OCI-LY7 (cell line): Measurements from ENCODE around the gene SLC25A13. TPM values are rescaled to one million over a fixed set of nuclear protein-coding genes. Genes with fewer than 3 reads are reported as not detected.

Experiments
- BruUV-seq: library from RNA; stranded (reverse); fragments of 400-500 nt; replicated peaks from 2 replicates; lab custom pipeline; 2021; lab: Mats Ljungman, UMichigan
- CTCF ChIA-PET: fragments of 300-600 bp; sonication (Branson Sonifier 250); formaldehyde crosslinking; loops from one replicate; lab custom pipeline; 2022; ENCODE audit warnings: antibody characterized with exemption; ENCODE audit not compliant: unreplicated experiment; lab: Charles Lee
- POLR2A ChIA-PET: fragments of 300-600 bp; sonication (Branson Sonifier 250); formaldehyde crosslinking; loops from one replicate; lab custom pipeline; 2022; ENCODE audit warnings: antibody characterized with exemption; lab: Charles Lee
- DNase-seq: peaks from one replicate; pipeline ENCODE4 v3.0.0-alpha.2; 2015; ENCODE audit warnings: low spot score
- H2AFZ ChIP-seq: fragments of 200-600 bp; sonication (generic), shearing (Covaris generic); 2 replicates; pipeline ENCODE4 v1.6.1; 2014; ENCODE audit warnings: mild to moderate bottlenecking, antibody characterized with exemption, low read length, moderate library complexity
- H3K27ac ChIP-seq: fragments of 200-600 bp; sonication (generic); 2 replicates; pipeline ENCODE4 v1.5.1; 2014; ENCODE audit warnings: mixed run types, low read depth, mild to moderate bottlenecking, moderate library complexity, low read length, inconsistent platforms; ENCODE audit not compliant: poor library complexity, severe bottlenecking
- H3K36me3 ChIP-seq: fragments of 200-600 bp; sonication (generic); 2 replicates; pipeline ENCODE4 v1.6.1; 2014; ENCODE audit warnings: mild to moderate bottlenecking, antibody characterized with exemption, low read length, moderate library complexity, mixed read lengths; ENCODE audit not compliant: insufficient read depth
- H3K4me1 ChIP-seq: fragments of 200-600 bp; sonication (generic); 2 replicates; pipeline ENCODE4 v1.5.1; 2014; ENCODE audit warnings: mild to moderate bottlenecking, low read length; ENCODE audit not compliant: insufficient read depth, poor library complexity, severe bottlenecking
- H3K4me2 ChIP-seq: fragments of 200-600 bp; sonication (generic); 2 replicates; pipeline ENCODE4 v1.6.1; 2014; ENCODE audit warnings: mild to moderate bottlenecking, low read length
- H3K4me3 ChIP-seq: fragments of 200-600 bp; sonication (generic); 2 replicates; pipeline ENCODE4 v1.5.1; 2014; ENCODE audit warnings: mild to moderate bottlenecking, low read depth, low read length; ENCODE audit not compliant: poor library complexity, severe bottlenecking
- H3K79me2 ChIP-seq: fragments of 200-600 bp; sonication (generic); 2 replicates; pipeline ENCODE4 v1.6.1; 2016; ENCODE audit warnings: low read depth, mild to moderate bottlenecking, low read length, moderate library complexity, mixed read lengths; ENCODE audit not compliant: insufficient read depth
- H3K9me2 ChIP-seq: fragments of 200-600 bp; sonication (generic); 2 replicates; pipeline ENCODE4 v1.6.1; 2016; ENCODE audit warnings: mild to moderate bottlenecking, low read length, mixed read lengths; ENCODE audit not compliant: insufficient read depth
- H3K9me3 ChIP-seq: fragments of 200-600 bp; sonication (generic); 2 replicates; pipeline ENCODE4 v1.6.1; 2014; ENCODE audit warnings: mild to moderate bottlenecking, mixed run types, low read length, mixed read lengths
- H4K20me1 ChIP-seq: fragments of 200-600 bp; sonication (generic); 2 replicates; pipeline ENCODE4 v1.6.1; 2014; ENCODE audit warnings: mild to moderate bottlenecking, antibody characterized with exemption, low read length, moderate library complexity, mixed read lengths; ENCODE audit not compliant: insufficient read depth
- CTCF ChIP-seq: fragments of 200-600 bp; sonication (generic); conservative IDR thresholded peaks from 2 replicates; pipeline ENCODE4 v1.5.1; 2014; ENCODE audit warnings: mild to moderate bottlenecking, antibody characterized with exemption, low read length, moderate library complexity, mixed read lengths
- EZH2phosphoT487 ChIP-seq: fragments of 200-600 bp; sonication (generic); IDR thresholded peaks from 2 replicates; pipeline ENCODE4 v1.6.1; 2018; ENCODE audit warnings: low read depth, borderline replicate concordance, mild to moderate bottlenecking, mixed run types, antibody characterized with exemption, low read length, moderate library complexity, mixed read lengths
- intact Hi-C: fragments of 100-400 bp; cut with micrococcal nuclease; formaldehyde crosslinking; loops from one replicate; pipeline ENCODE4 v1.10.0; 2022; ENCODE audit not compliant: unreplicated experiment
- total RNA-seq, 2 experiments: library from RNA; depleted of rRNA in 1 of 2; stranded (reverse); fragments of >200 nt in 1 of 2; shearing (Covaris generic) in 1 of 2; gene quantifications; 2 replicates each; pipeline ENCODE4 v1.2.3, GENCODE V29; 2014 to 2022

Gene SLC25A13
- total RNA-seq, 2 experiments from 2014 or later, result 0.63 TPM; not detected in 1

- no peak for TF ChIP-seq EZH2phosphoT487
- TF ChIP-seq CTCF, result no peak
- POLR2A ChIA-PET, result interaction anchor here (0.7 kb wide), 1 partner anchor 85 kb away, joined by 4 read pairs; no protein-coding TSS in a partner anchor
- no peak overlapping the region for H3K4me2 ChIP-seq
- BruUV-seq, result no TSS peak
- intact Hi-C loops, result no loop called here
- H3K9me2 ChIP-seq, result no peaks in the 10 kb centered on the region
- H3K4me1 ChIP-seq, result no peaks in the 10 kb centered on the region
- H3K27ac ChIP-seq, result no peak overlapping the region
- no peak overlapping the region for H2AFZ ChIP-seq
- H4K20me1 ChIP-seq, result no peaks in the 10 kb centered on the region
- no peaks in the 10 kb centered on the region for H3K36me3 ChIP-seq
- no peaks in the 10 kb centered on the region for H3K9me3 ChIP-seq
- H3K4me3 ChIP-seq, result no peak overlapping the region
- H3K79me2 ChIP-seq, result no peaks in the 10 kb centered on the region
- CTCF ChIA-PET, result no interaction called here
- no peak for DNase-seq
Observed at GRCh38 chr7:96211954-96212353, 109.9 kb downstream of the SLC25A13 start.

DNA sequence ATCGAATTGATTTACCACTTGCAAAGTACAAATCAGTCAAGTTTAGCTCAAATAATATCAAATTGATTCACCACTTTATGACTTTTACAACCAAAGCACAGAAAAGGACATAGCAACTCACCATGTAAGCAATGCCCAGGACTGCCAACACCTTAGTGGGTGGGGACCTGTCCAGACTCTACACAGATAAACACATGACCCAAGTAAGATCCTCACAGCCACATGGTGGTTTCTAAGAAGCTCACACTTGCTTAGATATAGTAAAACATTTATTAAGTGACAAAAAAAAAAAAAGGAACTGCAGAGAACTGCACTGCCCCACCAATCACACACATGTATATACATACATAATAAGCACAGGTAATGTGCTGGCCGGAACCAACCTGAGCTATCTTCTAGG is 116.2 kb downstream of the SLC25A13 start:
- TF ChIP-seq CTCF, result no peak
- TF ChIP-seq EZH2phosphoT487, result no peak
- intact Hi-C loops, result no loop called here
- no peak for DNase-seq
- CTCF ChIA-PET, result no interaction called here
- Histone ChIP-seq H4K20me1 (no peaks in the 10 kb centered on the region), H3K4me3 (no peak overlapping the region), H3K36me3 (no peaks in the 10 kb centered on the region), H3K4me2 (no peak overlapping the region), H3K4me1 (no peaks in the 10 kb centered on the region), H3K27ac (no peak overlapping the region), H3K9me3 (no peaks in the 10 kb centered on the region), H3K79me2 (no peaks in the 10 kb centered on the region), H3K9me2 (no peaks in the 10 kb centered on the region), H2AFZ (no peak overlapping the region)
- BruUV-seq, result no TSS peak
- POLR2A ChIA-PET, result interaction anchor here (0.6 kb wide), 1 partner anchor 390 kb away, joined by 6 read pairs; no protein-coding TSS in a partner anchor

- H2AFZ ChIP-seq, result no peak overlapping the region
- no peak for DNase-seq
- no peaks in the 10 kb centered on the region for H3K4me1 ChIP-seq
- no peak overlapping the region for H3K27ac ChIP-seq
- no peak overlapping the region for H3K4me3 ChIP-seq
- H3K9me3 ChIP-seq, result no peaks in the 10 kb centered on the region
- no peak overlapping the region for H3K4me2 ChIP-seq
- H3K79me2 ChIP-seq, result no peaks in the 10 kb centered on the region
- no peaks in the 10 kb centered on the region for H3K36me3 ChIP-seq
- intact Hi-C loops, result no loop called here
- no peaks in the 10 kb centered on the region for H4K20me1 ChIP-seq
- ChIA-PET POLR2A (no interaction called here), CTCF (no interaction called here)
- H3K9me2 ChIP-seq, result no peaks in the 10 kb centered on the region
- no TSS peak for BruUV-seq
- TF ChIP-seq CTCF (no peak), EZH2phosphoT487 (no peak)
Observed at GRCh38 chr7:96204601-96205000, 117.3 kb downstream of the SLC25A13 start.
